Fibroblast of peridontal ligament (primary cell): ENCODE results near the gene PSMC1.
"Not testable (repeated sequence)": the region's sequence is repeated elsewhere in the genome, so short reads cannot be mapped to it uniquely, and the experiment has no call there.

Experiments used
- DNase-seq: peaks from one replicate; pipeline ENCODE4 v3.0.0-alpha.2; 2010; ENCODE audit errors: extremely low read depth

Gene PSMC1

DNA sequence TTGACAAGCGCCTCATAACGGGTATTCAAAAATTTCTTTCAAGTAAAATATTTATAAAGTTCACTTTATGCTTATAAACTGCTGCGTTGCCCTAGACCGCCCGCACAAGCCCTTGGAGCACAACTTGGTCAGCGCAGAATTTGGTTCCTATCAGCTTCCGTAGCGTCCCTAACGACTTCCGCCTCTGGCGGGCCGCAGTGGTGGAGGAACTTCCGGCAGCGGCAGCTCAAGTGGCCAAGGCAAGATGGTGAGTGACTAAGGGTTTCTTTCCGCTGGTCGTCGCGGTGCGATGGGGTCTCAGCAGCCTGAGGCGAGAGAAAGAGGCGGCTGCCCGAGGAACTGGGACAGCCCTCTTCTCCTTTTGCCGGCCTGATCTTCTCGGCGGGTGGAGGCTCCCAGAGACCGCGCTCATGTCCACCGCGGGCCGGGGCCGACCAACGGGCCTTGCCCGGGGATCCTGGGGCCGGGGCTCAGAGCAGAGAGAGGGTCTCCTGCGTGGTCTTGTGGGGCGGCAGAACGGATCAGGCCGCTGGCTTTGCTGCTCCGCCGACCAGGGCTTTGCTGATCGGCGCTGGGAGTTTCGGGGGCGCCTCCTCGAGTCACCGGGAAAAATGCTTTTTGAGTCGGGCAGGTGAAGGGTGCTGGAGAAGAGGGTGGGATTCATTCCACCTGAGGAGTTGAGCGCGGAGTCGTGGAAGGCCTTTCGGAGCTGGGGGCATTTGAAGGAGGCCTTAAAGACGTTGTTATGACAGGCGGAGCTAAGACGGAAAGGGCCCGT lies at the start of gene PSMC1:
Gene PSMC1, plus strand, starts transcription at position 200 of the 778 bp plus-strand sequence. Its CDS starts 45 bp downstream, at position 245.
- peak; percentile 95 for DNase-seq

DNA sequence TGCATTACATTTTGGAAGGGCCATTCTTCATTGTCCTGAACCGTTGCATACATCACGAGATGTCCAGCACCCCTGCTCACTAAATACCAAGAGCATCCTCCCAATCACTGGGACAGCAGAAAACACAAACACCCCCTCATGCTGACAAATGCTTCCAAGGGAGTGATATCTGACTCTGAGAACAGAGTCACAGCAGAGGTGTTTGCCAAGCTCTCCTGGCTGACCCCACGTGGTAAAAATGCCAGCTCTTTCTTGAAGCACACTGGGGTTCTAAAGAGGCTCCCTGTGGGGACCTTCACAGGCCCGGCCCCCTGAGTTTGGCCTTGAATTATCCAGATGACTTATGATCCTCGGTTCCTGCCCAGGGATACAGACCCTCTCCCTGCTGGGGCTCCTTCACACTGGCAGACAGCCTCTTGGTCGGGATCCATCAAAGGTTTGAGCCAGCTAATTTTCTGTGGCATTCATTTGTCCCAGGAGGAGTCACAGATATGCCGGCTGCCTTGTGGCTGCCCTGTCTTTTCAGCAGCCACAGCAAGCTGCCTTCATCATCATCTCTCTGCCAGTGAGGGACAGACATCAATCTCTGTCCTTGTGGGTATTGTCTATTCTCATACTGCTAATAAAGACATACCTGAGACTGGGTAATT lies 43.1 kb upstream of the PSMC1 start:
- DNase-seq = no peak

DNA sequence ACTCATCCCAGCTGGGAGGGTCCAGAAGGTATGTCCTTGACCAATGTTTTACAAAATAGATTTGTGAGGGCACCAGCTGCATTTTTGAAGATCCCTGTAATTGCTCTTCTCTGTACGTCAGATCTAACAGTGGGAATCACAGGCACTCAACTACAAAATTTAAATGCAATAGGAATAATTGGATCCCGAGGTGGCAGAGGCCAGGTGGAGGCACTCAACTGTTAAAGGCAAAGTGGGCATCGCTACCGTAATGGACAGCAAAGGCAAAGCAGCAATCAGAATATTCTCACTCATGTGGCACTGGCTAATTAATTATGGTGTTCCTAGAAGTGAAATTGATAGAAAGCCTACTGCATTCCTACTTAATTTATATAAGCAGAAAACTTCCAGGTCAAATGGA lies 27.9 kb upstream of the PSMC1 start:
- DNase-seq = no peak

DNA sequence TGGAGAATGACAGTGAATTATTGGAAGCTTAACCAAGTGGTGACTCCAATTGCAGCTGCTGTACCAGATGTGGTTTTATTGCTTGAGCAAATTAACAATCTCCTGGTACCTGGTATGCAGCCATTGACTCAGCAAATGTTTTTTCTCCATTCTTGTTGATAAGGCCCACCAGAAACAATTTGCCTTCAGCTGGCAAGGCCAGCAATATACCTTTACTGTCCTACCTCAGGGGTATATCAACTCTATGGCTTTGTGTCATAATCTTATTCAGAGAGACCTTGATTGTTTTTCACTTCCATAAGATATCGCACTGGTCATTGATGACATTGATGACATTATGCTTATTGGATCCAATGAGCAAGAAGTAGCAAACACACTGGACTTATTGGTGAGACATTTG lies 26.4 kb upstream of the PSMC1 start:
- DNase-seq = not testable (repeated sequence)

DNA sequence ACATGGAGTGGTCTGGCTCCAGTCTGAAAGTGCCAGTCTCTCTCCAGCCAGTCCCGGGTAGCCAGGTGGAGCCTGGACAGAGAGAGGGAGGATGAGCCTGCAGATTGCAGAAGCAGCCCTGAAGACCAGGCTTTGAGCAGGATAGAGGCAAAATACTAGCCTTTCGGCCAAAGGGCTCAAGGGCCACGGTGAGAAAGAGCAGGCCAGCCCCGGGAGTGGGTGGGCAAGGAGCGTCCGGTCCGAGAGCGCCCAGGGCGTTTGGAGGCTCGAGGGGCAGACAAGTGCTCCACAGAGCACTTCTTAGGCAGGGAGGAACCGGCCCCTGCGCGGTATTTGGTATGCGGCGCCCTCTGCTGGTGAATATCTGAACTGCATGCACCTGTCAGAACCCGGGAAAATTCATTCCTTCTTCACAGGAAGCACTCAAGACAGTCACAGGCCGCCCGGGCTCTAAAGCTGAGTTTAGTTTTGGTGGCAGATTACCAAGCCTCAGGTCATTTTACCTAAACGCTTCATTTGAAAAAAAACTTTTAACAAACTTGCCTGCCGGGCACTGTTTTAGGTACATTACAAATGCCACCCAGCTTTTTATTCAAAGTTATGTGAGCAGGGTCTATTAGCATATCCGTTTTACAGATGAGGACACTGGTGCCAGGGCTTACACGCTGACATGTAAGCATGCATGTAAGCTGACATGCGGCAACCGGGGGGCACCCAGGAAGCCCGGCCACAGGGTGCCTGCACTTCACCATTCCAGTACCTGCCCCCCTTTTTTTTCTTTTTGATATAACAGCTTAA lies 21.0 kb upstream of the PSMC1 start:
- peak; percentile 42 for DNase-seq

DNA sequence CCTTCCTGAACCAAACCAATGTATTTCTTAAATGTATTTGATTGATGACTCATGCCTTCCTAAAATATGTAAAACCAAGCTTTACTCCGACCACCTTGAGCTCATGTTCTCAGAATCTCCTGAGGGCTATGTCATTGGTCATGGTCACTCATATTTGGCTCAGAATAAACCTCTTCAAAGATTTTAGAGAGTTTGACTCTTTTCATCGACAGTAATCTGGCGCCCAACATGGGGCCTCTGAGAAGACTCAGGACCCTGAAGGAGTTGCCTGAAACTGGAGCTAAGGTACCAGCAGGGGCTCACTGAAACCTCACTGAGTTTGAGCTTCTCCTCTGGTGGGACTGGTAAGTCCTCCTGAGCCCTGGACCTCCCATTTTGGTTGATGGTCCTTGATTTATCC lies 17.2 kb upstream of the PSMC1 start:
- DNase-seq = peak; percentile 6

DNA sequence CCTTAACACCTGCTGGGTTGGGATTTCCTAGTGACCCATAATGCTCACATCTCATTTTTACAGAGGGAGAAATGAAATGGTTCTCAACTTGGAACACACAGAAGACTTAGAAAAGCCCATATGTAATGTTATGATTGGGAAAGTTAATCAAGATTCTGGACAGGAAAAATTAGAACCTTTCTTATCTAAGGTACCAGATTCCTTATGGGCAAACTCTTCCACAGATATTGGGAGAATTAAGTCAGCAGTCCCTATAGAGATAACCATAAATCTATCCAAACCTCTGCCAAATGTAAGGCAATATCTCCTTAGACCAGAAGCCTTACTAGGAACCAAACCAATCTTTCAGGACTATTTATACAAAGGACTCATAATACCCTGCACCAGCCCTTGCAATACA lies 13.9 kb upstream of the PSMC1 start:
- no peak for DNase-seq

DNA sequence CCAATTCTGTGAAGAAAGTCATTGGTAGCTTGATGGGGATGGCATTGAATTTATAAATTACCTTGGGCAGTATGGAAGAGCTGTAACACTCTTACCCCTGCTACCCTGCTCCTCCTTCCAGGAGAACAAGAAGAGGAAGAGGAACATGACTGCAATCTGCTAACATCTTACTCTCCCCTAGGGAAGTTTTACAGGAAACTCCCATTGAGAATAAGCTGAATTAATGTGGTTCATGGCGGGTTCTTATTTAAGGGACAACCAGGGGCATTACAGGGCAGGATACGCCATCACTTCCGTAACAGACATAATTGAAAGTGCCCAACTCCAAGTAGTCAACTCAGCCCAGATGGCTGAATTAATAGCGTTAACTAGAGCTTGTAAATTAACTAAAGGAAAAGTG lies 9.4 kb upstream of the PSMC1 start:
- DNase-seq = no peak

DNA sequence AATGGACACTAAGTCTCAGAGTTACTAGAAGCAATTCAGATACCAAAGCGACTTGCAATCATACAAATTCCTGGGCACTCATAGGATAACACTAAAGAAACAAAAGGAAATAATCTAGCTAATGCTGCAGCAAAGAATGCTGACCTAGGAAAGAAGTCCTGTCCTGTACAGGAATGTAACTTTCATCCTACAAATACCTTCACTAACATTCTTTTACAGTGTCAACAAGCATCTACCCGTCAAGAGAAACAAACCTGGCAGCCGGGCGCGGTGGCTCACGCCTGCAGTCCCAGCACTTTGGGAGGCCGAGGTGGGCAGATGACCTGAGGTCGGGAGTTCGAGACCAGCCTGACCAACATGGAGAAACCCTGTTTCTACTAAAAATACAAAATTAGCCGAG lies 8.9 kb upstream of the PSMC1 start:
- not testable (repeated sequence) for DNase-seq

DNA sequence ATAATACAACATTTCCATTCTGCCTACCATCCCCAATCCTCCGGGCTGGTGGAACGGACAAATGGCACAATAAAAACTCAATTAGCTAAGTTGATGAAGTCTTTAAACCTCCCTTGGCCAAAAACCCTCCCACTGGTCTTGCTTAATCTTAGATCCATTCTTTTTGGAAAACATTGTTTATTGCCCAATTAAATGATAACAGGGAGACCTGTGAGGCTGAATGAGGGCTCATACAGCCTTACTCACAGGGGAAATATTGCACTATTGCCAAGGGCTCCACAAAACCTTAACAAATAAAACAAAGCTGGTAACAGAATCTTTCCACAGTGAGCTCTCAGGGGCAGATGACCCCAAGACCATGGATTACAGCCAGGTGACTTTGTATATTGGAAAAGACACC lies 7.8 kb upstream of the PSMC1 start:
- no peak for DNase-seq

DNA sequence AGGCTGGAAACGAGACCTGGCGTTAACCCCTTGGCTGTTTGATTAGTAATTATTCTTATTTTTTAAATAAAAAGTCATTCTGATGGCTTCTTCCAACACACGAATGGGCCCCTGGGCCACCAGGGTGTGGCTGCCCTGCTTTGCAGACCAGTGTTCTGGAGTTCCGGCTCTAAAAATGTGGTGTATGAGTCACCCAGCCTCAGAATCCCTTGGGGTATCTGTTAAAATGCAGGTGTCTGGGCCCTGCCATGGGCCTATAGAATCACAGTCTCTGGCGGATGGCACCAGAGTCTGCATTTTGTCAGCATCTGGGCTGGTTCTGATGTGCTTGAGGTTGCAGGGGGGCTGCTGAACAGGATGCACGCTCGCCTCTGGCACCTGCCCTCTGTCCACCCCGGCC lies 2.5 kb upstream of the PSMC1 start:
- no peak for DNase-seq

DNA sequence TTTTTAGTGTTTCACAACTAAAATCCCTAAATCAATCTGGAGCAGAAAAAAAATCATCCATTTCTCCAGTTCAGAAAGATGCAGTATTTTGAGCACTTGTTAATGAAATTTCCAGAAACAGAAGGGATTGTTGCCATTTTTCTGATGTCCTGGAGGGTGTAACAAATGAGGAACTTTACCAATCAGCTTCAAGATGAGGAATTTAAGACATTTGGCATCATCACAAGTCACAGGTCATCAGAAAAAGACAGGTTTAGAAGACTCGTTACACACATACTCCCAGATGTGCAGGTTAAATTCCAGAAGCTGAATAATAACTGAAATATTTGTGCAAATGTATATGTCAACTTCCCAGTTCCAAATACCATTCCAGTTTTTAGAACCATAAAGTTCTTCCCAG lies 482 bp upstream of the PSMC1 start:
- no peak for DNase-seq

DNA sequence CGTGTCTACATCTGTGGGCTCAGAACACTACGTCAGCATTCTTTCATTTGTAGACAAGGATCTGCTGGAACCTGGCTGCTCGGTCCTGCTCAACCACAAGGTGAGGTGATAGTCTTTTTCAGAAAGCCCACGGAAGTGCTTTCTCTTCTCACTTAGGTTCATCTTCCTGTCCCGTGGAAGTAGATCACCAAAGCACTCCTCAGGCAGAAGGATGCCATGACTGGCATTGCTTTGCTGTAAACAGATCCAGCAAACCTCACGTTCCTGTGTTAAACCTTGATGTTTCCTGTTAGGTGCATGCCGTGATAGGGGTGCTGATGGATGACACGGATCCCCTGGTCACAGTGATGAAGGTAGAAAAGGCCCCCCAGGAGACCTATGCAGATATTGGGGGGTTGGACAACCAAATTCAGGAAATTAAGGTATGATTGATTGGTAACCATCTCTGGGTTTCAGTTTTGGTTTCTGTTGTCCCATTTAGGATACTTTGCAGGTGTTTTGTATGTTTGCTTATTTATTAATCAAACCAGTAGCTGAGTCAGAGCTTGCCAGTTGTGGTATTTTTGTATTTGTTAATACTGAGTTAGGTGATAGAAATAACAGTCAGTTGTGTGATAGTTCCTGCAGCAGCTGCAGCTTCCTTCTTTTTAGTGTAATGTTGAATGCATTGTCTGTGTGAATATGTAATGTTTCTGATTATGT lies 7.5 kb downstream of the PSMC1 start:
- DNase-seq = no peak

DNA sequence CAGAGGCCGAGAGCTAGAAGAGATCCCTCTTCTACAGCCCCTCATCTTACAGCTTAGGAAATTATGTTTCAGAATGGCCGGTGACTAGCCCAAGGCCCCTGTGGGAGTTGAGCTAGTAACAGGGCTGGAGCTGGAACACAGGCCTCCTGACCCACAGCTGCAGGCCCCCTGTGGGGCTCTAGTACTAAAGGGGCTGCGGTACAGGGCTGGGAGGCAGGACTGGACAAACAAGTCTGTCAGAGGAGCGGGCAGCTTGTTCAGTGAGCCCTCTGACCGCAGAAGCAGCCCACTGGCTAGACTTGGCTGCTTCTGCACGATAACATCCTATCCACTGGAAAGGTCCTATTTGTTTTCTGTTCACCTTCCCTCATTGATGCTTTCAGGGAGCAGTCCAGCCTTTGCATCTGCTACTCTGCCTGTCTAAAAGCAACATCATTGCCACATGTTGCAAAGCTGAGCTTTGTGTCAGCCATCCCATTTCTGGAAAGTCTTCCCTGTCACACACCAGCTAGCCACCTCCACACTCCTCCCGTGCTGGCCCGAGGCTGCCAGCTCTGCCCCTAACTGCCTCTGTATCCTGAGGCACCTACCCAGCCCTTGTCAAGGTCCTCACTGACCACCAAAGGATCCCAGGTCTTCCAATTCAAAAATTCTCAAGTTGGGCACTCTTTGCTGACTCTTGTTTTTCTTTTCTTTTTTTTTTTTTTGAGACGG lies 10.2 kb downstream of the PSMC1 start:
- no peak for DNase-seq

DNA sequence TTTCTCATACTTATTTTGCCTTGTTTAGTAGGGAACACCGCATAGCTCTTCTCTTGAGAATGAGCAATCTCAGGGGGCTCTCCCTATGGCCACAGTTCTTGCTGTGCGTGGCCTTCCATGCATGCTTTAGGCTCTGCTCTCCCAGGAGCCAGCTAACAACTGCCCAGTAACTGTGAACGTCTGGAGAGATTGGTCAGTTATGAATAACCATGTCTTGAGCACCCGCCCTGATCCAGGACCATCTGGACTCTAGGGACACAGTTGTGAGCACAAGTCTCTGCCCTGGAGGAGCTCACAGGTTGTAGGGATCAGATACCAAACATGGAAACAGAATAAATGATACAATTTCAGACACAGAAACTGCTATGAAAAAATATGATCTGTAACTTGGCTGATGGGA lies 12.1 kb downstream of the PSMC1 start:
- no peak for DNase-seq

DNA sequence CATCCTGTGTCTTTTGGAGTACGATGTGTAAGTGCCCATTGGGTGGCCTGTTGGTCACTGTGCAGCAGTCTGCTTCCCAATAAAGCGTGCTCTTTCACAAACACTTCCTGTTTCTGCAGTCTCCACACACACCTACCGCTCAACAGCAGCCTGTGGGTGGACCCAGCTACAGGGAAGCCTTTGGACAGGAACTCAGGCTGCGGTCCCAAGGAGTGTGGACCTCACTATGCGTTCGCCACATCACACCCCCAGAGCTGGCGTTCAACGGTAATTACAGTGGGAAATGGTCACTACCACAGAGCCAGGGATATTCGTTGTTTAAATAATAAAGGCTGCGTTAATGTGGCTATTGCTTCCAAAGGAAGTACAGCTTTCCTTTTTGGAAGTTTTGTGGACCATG lies 16.2 kb downstream of the PSMC1 start:
- no peak for DNase-seq

DNA sequence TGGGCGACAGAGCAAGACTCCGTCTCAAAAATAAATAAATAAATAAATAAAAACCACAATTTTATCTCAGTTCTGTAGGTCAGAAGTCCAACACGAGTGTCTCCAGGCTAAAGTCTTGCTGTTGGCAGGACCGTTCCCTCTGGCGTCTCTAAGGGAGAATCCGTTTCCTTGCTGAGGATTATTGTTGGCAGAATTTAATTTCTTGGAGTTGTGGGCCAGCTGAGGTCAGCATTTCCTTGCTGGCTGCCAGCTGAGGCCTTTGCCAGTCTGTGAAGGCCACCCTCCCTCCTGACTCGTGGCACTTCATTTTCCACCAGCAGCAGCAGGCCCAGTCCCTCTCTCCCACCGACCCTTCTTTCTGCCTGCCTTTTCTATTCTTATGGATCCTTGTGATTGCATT lies 17.2 kb downstream of the PSMC1 start:
- no peak for DNase-seq

DNA sequence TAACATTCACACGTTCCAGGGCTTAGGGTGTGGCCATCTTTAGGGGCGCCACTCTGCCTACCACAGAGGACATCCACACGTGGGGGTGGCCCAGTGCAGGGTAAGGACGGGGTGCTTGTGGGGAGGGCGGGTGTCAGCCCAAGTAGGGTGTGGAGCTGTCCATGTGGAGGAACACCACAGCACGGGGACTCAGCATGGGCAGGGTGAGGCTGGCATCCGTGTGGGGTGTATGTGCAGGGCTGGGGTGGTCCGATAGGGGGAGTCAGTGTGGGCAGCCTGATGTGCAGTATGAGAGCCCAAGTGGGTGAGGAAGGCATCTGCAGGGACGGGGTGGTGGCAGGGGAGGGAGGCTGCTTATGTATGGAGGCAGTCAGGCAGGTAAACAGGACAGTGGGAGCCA lies 17.7 kb downstream of the PSMC1 start:
- no peak for DNase-seq

DNA sequence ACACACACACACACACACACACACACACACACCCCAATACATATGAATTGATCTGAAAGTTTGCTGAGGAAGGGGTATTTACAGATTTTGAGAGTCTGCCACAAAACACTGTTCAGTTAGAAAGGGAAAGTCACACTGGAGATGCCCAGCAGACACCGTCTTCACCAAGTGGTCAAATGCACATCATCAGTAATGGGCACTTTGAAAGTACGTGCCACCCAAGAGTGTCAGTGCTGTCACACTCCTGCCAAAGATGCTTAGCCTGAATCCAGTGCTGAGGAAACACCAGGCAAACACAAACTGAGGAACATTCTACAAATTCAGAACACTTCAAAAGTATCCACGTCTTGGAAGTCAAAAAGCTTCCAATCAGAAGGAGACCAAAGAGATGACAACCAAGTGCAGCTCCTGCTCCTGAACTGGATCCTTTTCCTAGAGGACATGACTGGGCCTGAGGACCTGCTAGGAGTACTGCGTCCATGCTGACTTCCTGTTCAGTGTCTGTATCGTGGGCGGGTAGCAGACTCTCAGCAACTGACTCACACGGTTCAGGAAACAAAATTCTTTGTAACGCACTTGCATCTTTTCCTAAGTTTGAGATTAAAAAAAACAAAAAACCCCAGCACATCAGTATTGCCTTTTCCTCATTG lies 18.6 kb downstream of the PSMC1 start:
- peak; percentile 51 for DNase-seq

DNA sequence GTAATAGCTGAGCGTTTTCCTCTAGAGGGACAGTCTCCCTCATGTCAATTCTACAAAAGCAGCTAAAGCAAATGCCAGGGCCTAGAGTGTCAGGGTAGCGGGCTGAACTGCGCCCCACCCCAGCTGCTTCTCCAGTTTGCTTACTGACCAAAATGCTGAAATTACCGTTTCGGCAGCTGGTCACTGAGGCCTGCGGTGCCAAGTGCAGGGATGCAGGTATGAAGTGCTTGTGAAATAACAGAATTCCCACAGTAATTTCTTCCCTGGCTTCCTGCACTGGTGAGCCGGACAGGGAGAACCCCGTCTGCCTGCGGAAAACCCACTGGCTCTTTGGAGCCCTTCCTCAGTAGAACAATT lies 19.1 kb downstream of the PSMC1 start:
- no peak for DNase-seq

DNA sequence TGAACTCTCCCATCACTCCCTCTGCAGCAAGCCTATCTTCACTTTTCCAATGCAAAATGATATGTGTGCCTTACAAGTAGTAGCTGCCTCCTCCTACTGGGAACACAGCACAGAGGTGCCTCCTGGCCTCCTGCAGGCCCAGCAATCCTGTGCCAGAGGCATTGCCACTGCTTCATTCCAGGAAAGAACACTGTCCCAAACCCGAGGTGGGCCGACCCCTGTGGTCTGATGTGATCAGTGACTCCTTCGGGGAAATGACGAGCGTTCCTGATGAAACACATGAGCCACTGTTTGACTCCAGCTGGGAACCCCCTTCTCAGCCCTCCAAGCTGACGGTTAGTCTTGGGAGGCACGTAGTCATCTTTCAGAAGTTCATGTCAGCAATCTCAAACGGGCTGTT lies 19.5 kb downstream of the PSMC1 start:
- DNase-seq = no peak
